Tibial nerve (tissue), 4 donors: ENCODE data around the gene AUTS2. TPM values are rescaled to one million over a fixed set of nuclear protein-coding genes. Genes with fewer than 3 reads are reported as not detected.

ENCODE experiments used
- DNase-seq, 2 donors: peaks; one replicate each; pipeline ENCODE4 v3.0.0-alpha.2; 2019; ENCODE audit warnings: low spot score in 2 of 2
- H3K27ac ChIP-seq, 4 donors: fragments of 200-600 bp; sonication (generic) in 3 of 4; one replicate each; pipeline ENCODE4 v1.5.1; 2017 to 2019; ENCODE audit warnings: mild to moderate bottlenecking in 1 of 4
- H3K27me3 ChIP-seq, 2 donors: fragments of 200-600 bp; sonication (generic) in 1 of 2; one replicate each; pipeline versions ENCODE4 v1.5.1 to v1.6.0; 2017 to 2019
- H3K36me3 ChIP-seq, 3 donors: fragments of 200-600 bp; sonication (generic); one replicate each; pipeline ENCODE4 v1.5.1; 2018 to 2019
- H3K4me1 ChIP-seq, 4 donors: fragments of 200-600 bp; sonication (generic) in 3 of 4; one replicate each; pipeline ENCODE4 v1.5.1; 2017 to 2019
- H3K4me3 ChIP-seq, 4 donors: fragments of 200-600 bp; sonication (generic) in 3 of 4; one replicate each; pipeline ENCODE4 v1.5.1; 2017 to 2019; ENCODE audit warnings: mild to moderate bottlenecking in 1 of 4, moderate library complexity in 1 of 4
- H3K9me3 ChIP-seq, 4 donors: fragments of 200-600 bp; sonication (generic) in 3 of 4; one replicate each; pipeline ENCODE4 v1.5.1; 2017 to 2019
- EP300 ChIP-seq, 2 donors: sonication (generic); formaldehyde crosslinking; IDR thresholded peaks; one replicate each; pipeline ENCODE4 v1.6.1; 2017; ENCODE audit warnings: antibody characterized with exemption in 2 of 2, mild to moderate bottlenecking in 1 of 2
- POLR2A ChIP-seq, 2 donors: fragments of 450-650 bp; IDR thresholded peaks; one replicate each; pipeline ENCODE4 v1.6.1; 2017; ENCODE audit warnings: antibody characterized with exemption in 2 of 2, mild to moderate bottlenecking in 2 of 2, moderate library complexity in 2 of 2
- WGBS, 2 donors: methylation state at CpG; one replicate each; pipeline ENCODE4 v1.1.5; 2018; 5-methylcytosine and 5-hydroxymethylcytosine counted together
- total RNA-seq, 4 donors: library from RNA; depleted of rRNA; stranded (reverse); fragments of >200 nt; gene quantifications; one replicate each; pipeline ENCODE4 v1.1.0, GENCODE V29; 2016
- TF ChIP-seq, protein P1 (sequence below), 5 experiments: fragments of 200-600 bp in 3 of 5; fragments of 450-650 bp in 2 of 5; sonication (generic) in 3 of 5; IDR thresholded peaks; one replicate each; pipeline ENCODE4 v1.5.1; 2016 to 2019; ENCODE audit warnings: antibody characterized with exemption in 5 of 5, mild to moderate bottlenecking in 3 of 5, moderate library complexity in 2 of 5

The AUTS2 gene
- total RNA-seq, 4 donors from 2014 or later, result 56.6 to 87.9 (median 71.6) TPM

GRCh38 chr7:70379210-70379609 is 780.9 kb downstream of the AUTS2 start:
- H3K27me3 ChIP-seq, result no peaks in the 10 kb centered on the region
- peak overlapping the region in 2 of 4 donors; percentile 31 to 78 for H3K27ac ChIP-seq
- peaks cover 0 to 3% (median 0%) of the 10 kb centered on the region in 4 donors for H3K9me3 ChIP-seq
- H3K4me3 ChIP-seq, result no peak overlapping the region
- no peaks in the 10 kb centered on the region for H3K36me3 ChIP-seq
- peak in 1 of 2 donors; percentile 36 for DNase-seq
- peaks cover 0 to 43% (median 6%) of the 10 kb centered on the region in 4 donors for H3K4me1 ChIP-seq
- TF ChIP-seq, protein P1, sequence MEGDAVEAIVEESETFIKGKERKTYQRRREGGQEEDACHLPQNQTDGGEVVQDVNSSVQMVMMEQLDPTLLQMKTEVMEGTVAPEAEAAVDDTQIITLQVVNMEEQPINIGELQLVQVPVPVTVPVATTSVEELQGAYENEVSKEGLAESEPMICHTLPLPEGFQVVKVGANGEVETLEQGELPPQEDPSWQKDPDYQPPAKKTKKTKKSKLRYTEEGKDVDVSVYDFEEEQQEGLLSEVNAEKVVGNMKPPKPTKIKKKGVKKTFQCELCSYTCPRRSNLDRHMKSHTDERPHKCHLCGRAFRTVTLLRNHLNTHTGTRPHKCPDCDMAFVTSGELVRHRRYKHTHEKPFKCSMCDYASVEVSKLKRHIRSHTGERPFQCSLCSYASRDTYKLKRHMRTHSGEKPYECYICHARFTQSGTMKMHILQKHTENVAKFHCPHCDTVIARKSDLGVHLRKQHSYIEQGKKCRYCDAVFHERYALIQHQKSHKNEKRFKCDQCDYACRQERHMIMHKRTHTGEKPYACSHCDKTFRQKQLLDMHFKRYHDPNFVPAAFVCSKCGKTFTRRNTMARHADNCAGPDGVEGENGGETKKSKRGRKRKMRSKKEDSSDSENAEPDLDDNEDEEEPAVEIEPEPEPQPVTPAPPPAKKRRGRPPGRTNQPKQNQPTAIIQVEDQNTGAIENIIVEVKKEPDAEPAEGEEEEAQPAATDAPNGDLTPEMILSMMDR (IDR thresholded peaks at IDR 0.05), result no peak
- TF ChIP-seq EP300 (IDR thresholded peaks at IDR 0.05) (no peak), POLR2A (IDR thresholded peaks at IDR 0.05) (no peak)
- 85 to 87% methylated on average over 9 of the region's 9 CpGs for WGBS, 2 donors

DNA sequence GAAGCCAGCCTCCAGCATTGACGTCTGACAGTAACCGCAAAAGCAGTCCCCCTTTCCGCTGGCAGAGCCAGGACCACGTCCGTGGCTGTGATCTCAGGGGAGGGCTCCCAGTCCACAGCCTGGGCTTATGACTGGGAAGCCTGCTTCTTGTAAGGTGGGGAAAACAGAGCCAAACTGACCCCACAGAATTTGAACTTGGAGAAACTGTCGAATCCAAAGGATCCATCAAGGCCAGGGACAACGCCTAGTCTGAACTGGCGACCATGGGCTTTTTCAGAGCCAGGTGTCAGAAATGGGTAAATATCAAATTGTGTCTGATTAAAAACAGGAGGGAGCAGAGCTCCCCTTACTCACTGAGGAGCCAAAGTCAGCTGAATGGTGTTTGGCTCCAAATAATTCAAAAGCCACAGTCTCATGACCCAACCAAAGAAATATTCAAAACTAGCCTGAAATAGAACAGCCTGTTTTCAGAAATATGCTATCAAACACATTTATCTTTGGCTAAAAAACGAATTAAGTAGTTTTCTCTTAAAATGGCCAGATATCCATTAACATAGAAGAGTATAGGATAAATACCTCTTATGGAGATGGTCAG is 782.2 kb downstream of the AUTS2 start:
- 66 to 72% methylated on average over 9 of the region's 9 CpGs for WGBS, 2 donors
- Histone ChIP-seq H3K4me1 (peaks cover 0 to 43% (median 5%) of the 10 kb centered on the region in 4 donors), H3K36me3 (no peaks in the 10 kb centered on the region), H3K27ac (peak overlapping the region in 3 of 4 donors; percentile 16 to 78 (median 75)), H3K4me3 (no peak overlapping the region), H3K9me3 (peaks cover 0 to 3% (median 0%) of the 10 kb centered on the region in 4 donors), H3K27me3 (no peaks in the 10 kb centered on the region)
- peak; percentile 24 to 44 for DNase-seq
- TF ChIP-seq EP300 (IDR thresholded peaks at IDR 0.05) (peak in 1 of 2 donors; percentile 59), POLR2A (IDR thresholded peaks at IDR 0.05) (no peak)
- TF ChIP-seq, protein P1 (IDR thresholded peaks at IDR 0.05), result no peak

DNA sequence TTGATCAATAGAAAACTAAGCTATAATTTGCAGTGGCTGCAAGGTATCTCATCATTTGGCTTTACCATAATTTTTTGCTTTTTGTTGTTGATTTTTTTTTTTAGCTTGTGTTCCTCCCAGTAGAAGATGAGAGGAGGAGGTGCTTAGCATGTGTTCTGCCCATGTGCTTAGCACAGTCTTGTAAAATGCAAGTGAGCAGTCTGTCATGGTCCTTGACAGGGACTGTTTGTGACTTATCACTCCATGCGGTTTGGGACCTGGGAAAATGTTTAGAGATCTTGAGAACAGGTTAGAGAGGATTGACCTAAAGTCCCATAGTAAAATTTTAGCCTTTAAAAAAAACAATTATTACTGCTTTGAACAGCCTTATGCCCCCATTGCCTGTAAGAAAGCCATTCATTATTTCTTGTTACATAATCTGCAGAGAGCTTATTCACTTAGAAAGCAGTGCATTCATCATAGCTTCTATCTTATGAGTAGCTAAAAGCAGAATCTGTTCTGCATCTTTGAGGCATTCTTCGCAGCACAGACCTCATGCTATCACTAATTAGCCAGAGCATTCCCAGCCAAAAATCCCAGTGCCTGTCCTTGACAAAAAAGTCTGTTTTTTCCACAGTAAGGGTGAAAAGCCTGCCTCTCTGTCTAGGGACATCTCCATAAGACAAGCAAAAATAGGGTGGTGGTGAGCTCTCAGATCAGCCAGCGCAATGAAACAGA is 784.9 kb downstream of the AUTS2 start:
- WGBS, 2 donors, result 60 to 63% methylated on average over 3 of the region's 3 CpGs
- Histone ChIP-seq H3K27me3 (no peaks in the 10 kb centered on the region), H3K36me3 (no peaks in the 10 kb centered on the region), H3K9me3 (no peaks in the 10 kb centered on the region), H3K27ac (no peak overlapping the region), H3K4me1 (peaks cover 0 to 37% (median 0%) of the 10 kb centered on the region in 4 donors), H3K4me3 (no peak overlapping the region)
- no peak for DNase-seq
- TF ChIP-seq, protein P1 (IDR thresholded peaks at IDR 0.05), result no peak
- TF ChIP-seq POLR2A (IDR thresholded peaks at IDR 0.05), result no peak
- TF ChIP-seq EP300 (IDR thresholded peaks at IDR 0.05), result no peak

DNA sequence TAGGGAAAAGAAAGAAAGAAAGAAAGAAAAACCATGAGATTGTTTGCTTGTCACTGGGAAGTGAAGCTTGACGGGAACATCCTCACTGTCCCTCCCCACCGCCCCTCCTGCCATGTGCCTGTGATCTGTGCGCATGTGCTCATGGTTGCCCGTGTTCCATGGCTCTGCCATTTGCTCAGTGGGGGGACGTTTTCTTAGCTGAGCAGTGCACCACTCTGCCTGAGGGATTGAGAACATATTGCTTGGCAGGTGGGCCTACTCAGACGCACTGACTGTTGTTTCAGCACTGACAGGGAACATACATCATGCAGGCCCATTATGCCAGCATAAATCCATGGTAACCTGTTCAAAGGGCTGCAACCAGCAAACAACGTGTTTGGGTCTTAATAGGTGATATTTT is 785.7 kb downstream of the AUTS2 start:
- DNase-seq, result no peak
- H3K36me3 ChIP-seq, result no peaks in the 10 kb centered on the region
- WGBS, 2 donors, result 93% methylated on average over 7 of the region's 7 CpGs
- no peaks in the 10 kb centered on the region for H3K27me3 ChIP-seq
- peaks cover 0 to 36% (median 0%) of the 10 kb centered on the region in 4 donors for H3K4me1 ChIP-seq
- no peak overlapping the region for H3K4me3 ChIP-seq
- H3K9me3 ChIP-seq, result no peaks in the 10 kb centered on the region
- no peak overlapping the region for H3K27ac ChIP-seq
- TF ChIP-seq EP300 (IDR thresholded peaks at IDR 0.05) (no peak), POLR2A (IDR thresholded peaks at IDR 0.05) (no peak)
- TF ChIP-seq, protein P1 (IDR thresholded peaks at IDR 0.05), result no peak

DNA sequence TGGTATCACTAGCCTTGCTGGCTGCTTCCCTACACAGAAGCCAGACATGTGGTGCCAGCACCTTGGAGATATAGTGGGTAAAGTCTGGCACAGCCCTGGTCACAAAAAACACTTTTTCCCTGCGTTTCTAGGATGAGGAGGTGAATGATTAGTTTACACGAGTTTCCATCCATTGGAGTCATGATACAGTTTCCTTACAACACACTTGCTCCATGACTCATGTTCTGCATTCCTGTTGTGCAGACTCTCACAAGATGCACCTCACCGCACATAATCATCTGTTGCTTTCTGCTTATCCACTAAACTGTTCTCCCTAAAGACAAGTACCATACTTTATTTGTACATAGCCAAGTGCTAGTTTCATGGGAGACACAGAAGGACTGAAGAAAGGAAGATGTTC is 786.6 kb downstream of the AUTS2 start:
- Histone ChIP-seq H3K4me1 (peaks cover 0 to 36% (median 0%) of the 10 kb centered on the region in 4 donors), H3K27ac (no peak overlapping the region), H3K36me3 (no peaks in the 10 kb centered on the region), H3K27me3 (no peaks in the 10 kb centered on the region), H3K9me3 (no peaks in the 10 kb centered on the region), H3K4me3 (no peak overlapping the region)
- TF ChIP-seq, protein P1 (IDR thresholded peaks at IDR 0.05), result no peak
- no peak for TF ChIP-seq POLR2A (IDR thresholded peaks at IDR 0.05)
- TF ChIP-seq EP300 (IDR thresholded peaks at IDR 0.05), result no peak
- no peak for DNase-seq
- WGBS, 2 donors, result 92 to 95% methylated on average over 3 of the region's 3 CpGs
